NCI-H748 treated with DMSO at 0.1 percent for 48 hours (cell line): Measurements from ENCODE around the gene RPA1.

ENCODE experiments used
- DNase-seq: peaks from one replicate; lab custom pipeline; 2025; lab: John Stamatoyannopoulos, UW

RPA1 gene

DNA sequence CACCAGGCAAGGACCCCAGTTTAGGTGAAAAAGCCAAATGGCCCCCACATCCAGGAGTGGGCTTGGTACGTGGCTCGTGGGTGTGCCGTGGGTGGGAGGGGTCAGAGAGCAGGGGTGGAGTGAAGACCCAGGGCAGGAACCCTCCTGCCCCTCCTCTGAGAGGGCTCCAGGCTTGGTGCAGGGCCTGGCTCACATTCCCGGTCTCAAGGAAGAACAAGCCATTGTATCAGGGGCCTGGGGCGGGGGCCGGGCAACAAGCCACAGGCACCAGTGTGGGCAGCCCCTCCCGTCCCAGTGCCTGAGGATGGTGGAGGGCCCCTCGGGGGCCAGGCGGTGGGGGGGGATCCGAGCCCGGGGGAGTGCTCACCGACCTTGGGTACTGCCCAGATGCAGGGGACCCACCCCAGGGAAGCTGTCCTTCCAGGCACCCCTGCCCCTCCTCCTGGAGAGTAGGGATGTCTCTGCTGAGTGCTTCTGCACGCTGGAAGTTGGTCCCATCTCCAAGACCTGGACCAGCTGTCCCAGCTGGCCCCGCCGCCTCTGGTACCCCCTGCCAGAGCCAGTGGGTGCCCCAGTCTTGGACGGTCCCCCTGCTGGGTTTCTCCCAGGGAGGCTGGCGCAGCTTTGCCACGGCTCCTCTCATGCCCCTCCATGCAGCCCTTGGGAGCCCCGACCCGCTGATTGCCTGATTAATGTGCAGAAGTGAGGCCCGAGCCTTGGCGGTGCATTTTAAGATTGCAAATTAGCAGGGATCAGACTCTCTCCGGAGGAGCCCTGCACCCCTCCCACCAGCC lies 111.7 kb downstream of the RPA1 start:
- no peak for DNase-seq

DNA sequence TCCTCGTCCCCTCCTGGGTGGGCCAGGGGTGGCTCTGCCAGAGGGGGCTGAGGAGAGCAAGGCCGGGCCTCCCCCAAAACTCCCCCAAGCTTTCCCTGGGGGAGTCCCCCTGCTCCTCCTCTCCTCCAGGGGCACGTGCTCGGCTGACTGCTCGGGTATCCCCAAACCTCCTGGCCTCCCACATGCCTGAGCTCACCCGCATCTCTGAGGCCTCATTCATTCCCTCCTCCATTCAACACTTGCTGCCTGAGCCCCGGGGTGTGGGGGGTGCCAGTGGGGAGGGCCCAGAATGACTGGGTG lies 112.2 kb downstream of the RPA1 start:
- DNase-seq, result no peak

DNA sequence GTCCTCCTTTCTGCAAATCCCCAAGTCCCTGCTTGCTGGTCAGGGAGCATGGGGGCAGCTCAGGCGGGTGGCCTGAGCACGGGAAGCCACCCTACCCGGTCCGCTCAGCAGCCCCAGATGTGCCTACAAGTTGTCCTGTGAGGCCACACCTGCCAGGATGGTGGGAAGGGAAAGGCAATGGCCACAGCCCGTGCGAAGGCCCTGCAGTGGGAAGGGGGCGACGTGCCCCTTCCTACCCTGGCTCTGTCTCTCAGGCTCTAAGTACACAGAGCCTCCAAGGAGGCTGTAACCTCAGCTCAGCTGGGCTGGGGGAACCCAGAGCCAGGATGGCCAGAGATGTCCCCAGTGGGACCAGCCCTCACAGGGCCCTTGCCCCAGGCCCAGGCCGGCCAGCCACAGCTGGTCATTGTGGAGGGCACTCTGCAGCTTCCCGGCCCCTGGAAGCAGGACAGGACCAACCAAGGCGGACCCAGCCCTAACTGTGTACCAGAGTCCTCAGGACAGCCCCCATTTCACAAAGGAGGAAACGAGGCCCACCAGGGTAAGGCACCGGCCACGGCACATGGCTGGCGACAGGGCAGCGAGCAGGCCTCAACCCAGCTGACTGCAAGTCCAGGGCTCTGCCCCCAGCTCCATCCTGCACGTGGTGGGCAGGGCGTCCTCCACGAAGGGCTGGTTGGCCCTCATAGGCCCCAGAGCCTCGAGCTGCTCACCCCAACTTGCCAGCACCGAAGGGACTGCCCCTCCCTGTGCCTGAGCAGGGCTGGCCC lies 113.0 kb downstream of the RPA1 start:
- DNase-seq, result no peak

DNA sequence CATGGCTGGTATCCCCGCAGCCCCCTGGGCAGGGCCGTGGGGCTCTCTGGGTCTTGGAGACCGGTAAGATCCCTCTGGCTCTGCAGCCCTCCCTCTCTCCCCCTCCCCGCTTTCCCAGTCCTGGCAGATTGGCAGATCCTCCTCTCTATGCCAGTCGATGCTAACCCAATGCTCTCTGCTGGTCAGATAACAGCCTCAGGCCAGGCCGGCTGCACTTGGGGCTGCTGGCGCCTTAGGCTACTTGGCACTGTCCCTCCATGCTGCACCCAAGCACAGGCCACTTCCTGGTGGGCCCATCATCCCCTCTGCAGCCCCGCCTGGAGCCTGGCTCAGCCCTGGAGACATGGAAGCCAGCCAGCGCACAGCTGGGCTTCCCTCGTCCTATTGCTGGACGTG lies 113.6 kb downstream of the RPA1 start:
- DNase-seq, result no peak

DNA sequence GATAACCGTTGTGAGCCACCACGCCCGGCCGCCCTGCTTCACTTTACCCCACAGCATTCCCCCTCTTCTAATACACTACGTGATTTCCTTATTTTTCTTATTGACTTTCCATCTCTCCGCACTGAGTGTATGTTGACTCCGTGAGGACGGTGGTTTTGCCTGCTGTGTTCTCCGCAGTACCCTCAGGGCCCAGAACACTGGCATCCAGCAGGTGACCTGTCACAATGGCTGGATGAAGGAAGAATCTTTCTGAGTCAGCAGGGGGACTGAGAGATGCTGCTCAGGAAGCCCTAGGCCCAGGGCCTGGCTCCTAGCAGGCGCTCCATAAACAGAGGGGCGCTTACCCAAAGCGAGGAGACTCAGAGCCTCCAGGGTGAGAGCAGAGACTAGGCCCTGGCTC lies 115.8 kb downstream of the RPA1 start:
- DNase-seq, result no peak

DNA sequence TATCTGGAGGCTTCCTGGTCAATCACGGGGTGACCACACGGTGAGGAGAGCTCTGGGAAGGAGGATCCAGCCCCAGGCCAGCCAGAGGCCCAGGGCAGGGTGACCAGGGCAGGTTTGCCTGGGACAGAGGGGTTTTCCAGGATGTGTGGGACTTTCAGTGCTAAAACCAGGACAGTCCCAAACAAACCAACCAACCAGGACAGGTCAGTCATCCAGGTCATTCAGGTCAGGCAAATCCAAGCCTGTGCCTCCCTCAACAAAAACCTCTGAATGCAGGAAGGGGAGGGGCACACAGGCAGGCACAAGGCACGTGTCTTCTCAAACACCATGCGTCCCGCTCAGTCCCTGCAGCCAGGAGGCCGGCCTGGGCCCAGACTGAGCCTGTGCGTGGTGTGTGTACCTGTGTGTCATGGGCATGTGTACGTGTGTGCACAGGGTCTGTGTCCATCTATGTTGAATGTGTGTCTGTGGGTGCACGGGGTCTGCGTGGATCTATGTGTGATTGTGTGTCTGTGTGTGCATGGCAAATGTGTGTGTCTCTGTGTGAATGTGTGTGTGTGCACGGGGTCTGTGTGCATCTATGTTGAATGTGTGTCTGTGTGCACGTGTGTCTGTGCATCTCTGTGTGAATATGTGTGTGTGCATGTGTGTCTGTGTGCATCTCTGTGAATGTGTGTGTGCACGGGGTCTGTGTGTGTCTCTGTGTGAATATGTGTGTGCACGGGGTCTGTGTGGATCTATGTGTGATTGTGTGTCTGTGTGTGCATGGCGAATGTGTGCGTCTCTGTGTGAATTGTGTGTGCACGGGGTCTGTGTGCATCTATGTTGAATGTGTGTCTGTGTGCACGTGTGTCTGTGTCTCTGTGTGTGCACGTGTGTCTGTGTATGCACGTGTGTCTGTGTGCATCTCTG lies 116.5 kb downstream of the RPA1 start:
- no peak for DNase-seq

DNA sequence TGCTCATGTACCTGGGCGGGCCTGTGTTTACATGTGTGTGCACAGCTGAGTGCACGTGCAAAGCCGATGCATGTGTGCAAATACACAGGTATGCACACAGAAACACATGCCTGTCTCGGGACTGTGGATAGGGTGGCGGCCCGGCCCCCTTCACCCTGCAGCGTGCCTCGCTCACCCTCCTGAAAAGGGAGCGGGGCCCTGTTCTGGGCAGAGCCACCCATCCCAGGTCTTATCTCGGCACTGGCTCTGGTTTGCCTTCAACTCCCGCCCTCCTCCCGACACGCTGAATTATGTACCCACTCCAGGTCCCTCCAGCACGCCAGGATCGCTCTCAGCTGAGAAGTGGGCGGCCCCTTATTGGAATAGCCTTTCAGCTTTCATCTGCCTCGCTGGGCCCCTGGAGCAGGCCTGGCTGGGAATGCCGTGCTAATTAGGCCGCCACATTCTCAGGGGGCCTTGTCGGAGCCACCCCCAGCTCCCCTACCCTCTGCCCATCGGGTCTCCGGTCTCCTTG lies 117.5 kb downstream of the RPA1 start:
- DNase-seq, result no peak

DNA sequence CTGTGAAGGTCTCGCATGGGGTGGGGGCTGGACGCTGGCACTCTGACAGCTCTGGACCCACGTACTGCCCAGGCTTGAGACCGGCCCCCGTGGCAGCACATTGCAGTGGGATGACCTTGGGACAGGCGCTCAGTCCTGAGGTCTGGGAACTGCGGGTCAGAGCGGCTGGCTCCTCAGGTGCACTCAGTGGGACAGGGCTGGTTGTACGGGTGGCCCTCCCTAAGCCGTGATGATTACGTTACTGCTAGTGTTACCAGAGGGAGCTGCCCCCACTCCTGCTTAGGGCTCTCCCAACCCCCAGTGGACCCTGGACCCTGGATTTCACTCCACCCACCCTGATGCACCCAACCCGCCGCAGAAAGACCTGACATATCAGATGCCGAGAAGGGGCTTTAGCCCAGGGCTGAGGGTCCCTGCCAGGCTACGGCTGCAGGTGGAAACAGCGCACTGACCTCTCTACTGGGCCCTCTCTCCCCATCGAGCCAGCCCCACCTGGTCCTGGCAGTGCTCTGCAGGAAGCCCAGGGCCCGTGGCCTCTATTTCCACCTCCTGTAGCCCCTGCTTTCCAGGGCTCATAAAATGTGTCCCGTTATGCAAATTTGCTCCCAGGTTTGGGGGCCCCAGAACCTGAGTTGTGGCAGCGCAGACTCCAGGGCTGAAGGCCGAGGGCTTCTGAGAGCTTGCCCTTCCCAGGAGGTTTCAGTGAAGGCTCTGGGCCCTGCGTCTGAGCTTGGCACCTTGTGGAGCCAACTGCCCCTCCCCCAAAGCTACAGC lies 118.1 kb downstream of the RPA1 start:
- no peak for DNase-seq

DNA sequence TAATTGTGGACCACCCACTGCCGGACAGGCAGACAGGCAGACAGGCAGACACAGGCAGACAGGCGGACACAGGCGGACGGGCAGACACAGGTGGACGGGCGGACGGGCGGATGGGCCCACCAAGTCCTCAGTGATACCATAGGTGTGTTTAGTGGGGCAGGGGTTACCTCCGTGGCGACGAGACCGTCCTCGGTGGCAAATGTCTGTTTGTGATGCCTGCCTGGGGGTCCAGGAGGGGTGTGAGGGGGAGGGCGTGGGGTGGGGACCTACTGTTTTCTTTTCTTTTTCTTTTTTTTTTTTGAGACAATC lies 118.7 kb downstream of the RPA1 start:
- no peak for DNase-seq
